Activated CD4-positive, alpha-beta T cell treated with anti-CD3 and anti-CD28 coated beads, Interleukin-2, amount 10 ng/mL, durations not matched to agents 24 days and 14 days (primary cell): ENCODE measurements around the gene BCOR. TPM values are rescaled to one million over a fixed set of nuclear protein-coding genes. Genes with fewer than 3 reads are reported as not detected.
A peak's percentile ranks its signal among the peaks of the same experiment; 100 is the strongest.

Source experiments
- DNase-seq: peaks from one replicate; pipeline ENCODE4 v3.0.0; 2022
- H3K27ac Mint-ChIP-seq: one replicate; pipeline ENCODE4 v1.8.0; 2022; ENCODE audit warnings: mild to moderate bottlenecking, mixed read lengths
- H3K27me3 Mint-ChIP-seq: one replicate; pipeline ENCODE4 v1.8.0; 2022; ENCODE audit warnings: mixed read lengths
- H3K36me3 Mint-ChIP-seq: one replicate; pipeline ENCODE4 v1.8.0; 2022; ENCODE audit warnings: low read depth, mild to moderate bottlenecking, mixed read lengths
- H3K4me1 Mint-ChIP-seq: one replicate; pipeline ENCODE4 v1.8.0; 2021; ENCODE audit warnings: mixed read lengths
- H3K4me3 Mint-ChIP-seq: one replicate; pipeline ENCODE4 v1.8.0; 2022; ENCODE audit warnings: mild to moderate bottlenecking, moderate library complexity, mixed read lengths
- H3K9me3 Mint-ChIP-seq: one replicate; pipeline ENCODE4 v1.8.0; 2021; ENCODE audit warnings: mixed read lengths
- intact Hi-C: fragments of 100-400 bp; cut with micrococcal nuclease; formaldehyde crosslinking; loops from one replicate; pipeline ENCODE4 v1.15.1; 2023
- total RNA-seq: library from RNA; stranded (reverse); gene quantifications from 2 replicates; pipeline ENCODE4 v1.2.3, GENCODE V29; 2022

BCOR gene
- total RNA-seq, 1 donor from 2014 or later = 64.5 TPM

- Mint-ChIP-seq H3K27me3 (no peaks in the 10 kb centered on the region), H3K9me3 (no peaks in the 10 kb centered on the region), H3K4me1 (peaks cover 48% of the 10 kb centered on the region), H3K36me3 (peaks cover 49% of the 10 kb centered on the region), H3K4me3 (peak overlapping the region; percentile 26), H3K27ac (no peak overlapping the region)
- no peak for DNase-seq
- intact Hi-C loops = loop anchor here (10.0 kb wide), 2 partner anchors 49 to 329 kb away; no protein-coding TSS in a partner anchor
Observed at GRCh38 chrX:40064055-40064597, 33.6 kb downstream of the BCOR start.

DNA sequence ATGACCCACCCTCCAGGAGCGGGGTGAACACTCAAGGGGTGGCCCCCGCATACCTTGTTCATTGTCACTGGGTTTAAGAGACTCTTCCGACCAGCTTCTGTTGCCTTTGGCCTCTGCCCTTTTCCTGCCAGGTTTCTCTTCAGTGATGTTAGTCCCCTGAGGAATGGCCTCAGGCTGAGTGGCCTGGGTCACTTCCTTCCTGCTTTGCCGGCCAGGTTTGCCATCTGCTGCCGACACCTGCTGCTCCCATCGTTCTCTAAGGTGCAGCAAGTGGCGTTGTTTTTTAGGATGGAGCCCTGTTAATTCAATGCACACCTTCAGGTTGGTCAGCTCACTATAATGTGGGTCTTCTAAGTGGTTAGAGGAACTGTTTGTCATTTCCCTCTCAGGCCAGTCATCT, 34.2 kb downstream of the BCOR start:
- H3K4me3 Mint-ChIP-seq = no peak overlapping the region
- H3K36me3 Mint-ChIP-seq = peaks cover 46% of the 10 kb centered on the region
- intact Hi-C loops = loop anchor here (10.0 kb wide), 2 partner anchors 49 to 329 kb away; no protein-coding TSS in a partner anchor
- H3K4me1 Mint-ChIP-seq = peaks cover 43% of the 10 kb centered on the region
- no peak overlapping the region for H3K27ac Mint-ChIP-seq
- H3K27me3 Mint-ChIP-seq = no peaks in the 10 kb centered on the region
- DNase-seq = no peak
- H3K9me3 Mint-ChIP-seq = no peaks in the 10 kb centered on the region

GRCh38 chrX:40062525-40063155, 35.1 kb downstream of the BCOR start:
- peaks cover 38% of the 10 kb centered on the region for H3K4me1 Mint-ChIP-seq
- H3K27ac Mint-ChIP-seq = no peak overlapping the region
- H3K27me3 Mint-ChIP-seq = no peaks in the 10 kb centered on the region
- H3K9me3 Mint-ChIP-seq = no peaks in the 10 kb centered on the region
- intact Hi-C loops = loop anchor here (10.0 kb wide), 2 partner anchors 48 to 328 kb away; no protein-coding TSS in a partner anchor
- peaks cover 41% of the 10 kb centered on the region for H3K36me3 Mint-ChIP-seq
- no peak overlapping the region for H3K4me3 Mint-ChIP-seq
- DNase-seq = no peak

- DNase-seq = no peak
- H3K27me3 Mint-ChIP-seq = no peaks in the 10 kb centered on the region
- peaks cover 33% of the 10 kb centered on the region for H3K4me1 Mint-ChIP-seq
- no peaks in the 10 kb centered on the region for H3K9me3 Mint-ChIP-seq
- no peak overlapping the region for H3K4me3 Mint-ChIP-seq
- no peak overlapping the region for H3K27ac Mint-ChIP-seq
- peaks cover 43% of the 10 kb centered on the region for H3K36me3 Mint-ChIP-seq
- intact Hi-C loops = loop anchor here (10.0 kb wide), 2 partner anchors 47 to 327 kb away; no protein-coding TSS in a partner anchor
Observed at GRCh38 chrX:40061871-40062524, 35.8 kb downstream of the BCOR start.

GRCh38 chrX:40061005-40061404, 36.8 kb downstream of the BCOR start:
- Mint-ChIP-seq H3K9me3 (no peaks in the 10 kb centered on the region), H3K27ac (no peak overlapping the region), H3K36me3 (peaks cover 49% of the 10 kb centered on the region), H3K4me1 (peaks cover 25% of the 10 kb centered on the region), H3K4me3 (no peak overlapping the region), H3K27me3 (no peaks in the 10 kb centered on the region)
- intact Hi-C loops = loop anchor here (10.0 kb wide), 2 partner anchors 46 to 326 kb away; no protein-coding TSS in a partner anchor
- no peak for DNase-seq

DNA sequence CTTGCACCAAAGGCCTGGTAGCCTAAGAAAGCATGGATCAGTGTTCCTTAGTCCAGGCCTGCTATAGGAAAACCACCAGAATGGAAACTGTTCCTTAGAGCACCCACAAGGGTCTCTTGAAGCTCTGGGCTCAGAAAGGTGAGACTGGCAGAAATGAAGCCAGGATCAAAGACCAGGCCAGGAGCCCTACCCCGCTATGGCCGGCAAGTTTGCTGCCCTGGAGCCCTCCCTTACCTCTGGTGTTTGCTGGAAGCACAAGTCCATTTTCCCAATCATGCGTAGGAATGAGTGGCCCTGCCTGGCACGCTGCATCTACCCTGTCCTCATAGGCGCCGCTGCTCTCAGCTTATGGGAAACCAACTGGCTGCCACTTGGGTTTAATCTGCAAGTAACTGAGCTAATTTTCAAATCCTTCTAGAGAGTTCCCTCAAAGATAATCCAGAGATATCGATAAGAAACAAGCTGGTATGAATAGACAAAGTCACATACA, 37.4 kb downstream of the BCOR start:
- Mint-ChIP-seq H3K27me3 (no peaks in the 10 kb centered on the region), H3K9me3 (no peaks in the 10 kb centered on the region), H3K4me3 (no peak overlapping the region), H3K4me1 (peaks cover 21% of the 10 kb centered on the region), H3K36me3 (peaks cover 50% of the 10 kb centered on the region), H3K27ac (no peak overlapping the region)
- intact Hi-C loops = loop anchor here (10.0 kb wide), 2 partner anchors 46 to 326 kb away; no protein-coding TSS in a partner anchor
- DNase-seq = no peak

- intact Hi-C loops = no loop called here
- Mint-ChIP-seq H3K4me1 (peaks cover 14% of the 10 kb centered on the region), H3K27ac (no peak overlapping the region), H3K27me3 (no peaks in the 10 kb centered on the region), H3K9me3 (no peaks in the 10 kb centered on the region), H3K36me3 (peaks cover 62% of the 10 kb centered on the region), H3K4me3 (no peak overlapping the region)
- DNase-seq = no peak
Observed at GRCh38 chrX:40058719-40059118, 39.0 kb downstream of the BCOR start.

DNA sequence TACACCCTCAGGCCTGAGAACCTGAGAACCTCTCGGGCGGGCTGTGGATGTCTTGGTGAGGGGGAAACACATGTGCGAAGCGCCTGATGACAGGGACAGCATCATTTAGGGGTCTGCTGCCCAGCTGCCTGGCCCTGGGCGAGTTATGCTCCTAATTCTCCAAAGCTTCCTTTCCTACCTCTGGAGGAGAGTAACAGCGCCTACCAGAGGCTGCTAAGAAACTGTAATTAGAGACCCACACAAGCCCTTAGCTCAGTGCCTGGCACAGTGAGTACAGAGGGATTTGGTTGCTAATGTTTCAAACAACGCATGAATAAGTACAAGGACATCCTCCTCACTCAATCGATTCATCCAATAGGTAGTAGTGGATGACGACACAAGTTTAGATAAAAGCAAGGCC, 40.4 kb downstream of the BCOR start:
- Mint-ChIP-seq H3K4me1 (peaks cover 9% of the 10 kb centered on the region), H3K27ac (no peak overlapping the region), H3K36me3 (peaks cover 64% of the 10 kb centered on the region), H3K9me3 (peaks cover 3% of the 10 kb centered on the region), H3K27me3 (no peaks in the 10 kb centered on the region), H3K4me3 (no peak overlapping the region)
- intact Hi-C loops = no loop called here
- DNase-seq = no peak

GRCh38 chrX:40056420-40056819, 41.3 kb downstream of the BCOR start:
- no peaks in the 10 kb centered on the region for H3K27me3 Mint-ChIP-seq
- intact Hi-C loops = no loop called here
- no peak for DNase-seq
- H3K9me3 Mint-ChIP-seq = peaks cover 3% of the 10 kb centered on the region
- H3K36me3 Mint-ChIP-seq = peaks cover 68% of the 10 kb centered on the region
- no peak overlapping the region for H3K27ac Mint-ChIP-seq
- H3K4me3 Mint-ChIP-seq = no peak overlapping the region
- peaks cover 6% of the 10 kb centered on the region for H3K4me1 Mint-ChIP-seq

GRCh38 chrX:40055495-40055894, 42.3 kb downstream of the BCOR start:
- H3K9me3 Mint-ChIP-seq = peaks cover 5% of the 10 kb centered on the region
- intact Hi-C loops = no loop called here
- no peak for DNase-seq
- H3K36me3 Mint-ChIP-seq = peaks cover 71% of the 10 kb centered on the region
- no peaks in the 10 kb centered on the region for H3K27me3 Mint-ChIP-seq
- no peak overlapping the region for H3K4me3 Mint-ChIP-seq
- peaks cover 5% of the 10 kb centered on the region for H3K4me1 Mint-ChIP-seq
- H3K27ac Mint-ChIP-seq = no peak overlapping the region

GRCh38 chrX:40054793-40055192, 43.0 kb downstream of the BCOR start:
- Mint-ChIP-seq H3K27me3 (no peaks in the 10 kb centered on the region), H3K9me3 (peaks cover 7% of the 10 kb centered on the region), H3K4me3 (no peak overlapping the region), H3K27ac (no peak overlapping the region), H3K4me1 (peaks cover 5% of the 10 kb centered on the region), H3K36me3 (peaks cover 75% of the 10 kb centered on the region)
- DNase-seq = no peak
- intact Hi-C loops = no loop called here

GRCh38 chrX:40050532-40050931, 47.2 kb downstream of the BCOR start:
- intact Hi-C loops = no loop called here
- no peak for DNase-seq
- H3K4me3 Mint-ChIP-seq = no peak overlapping the region
- H3K36me3 Mint-ChIP-seq = peaks cover 75% of the 10 kb centered on the region
- no peaks in the 10 kb centered on the region for H3K27me3 Mint-ChIP-seq
- H3K9me3 Mint-ChIP-seq = peaks cover 7% of the 10 kb centered on the region
- H3K4me1 Mint-ChIP-seq = peaks cover 4% of the 10 kb centered on the region
- no peak overlapping the region for H3K27ac Mint-ChIP-seq

DNA sequence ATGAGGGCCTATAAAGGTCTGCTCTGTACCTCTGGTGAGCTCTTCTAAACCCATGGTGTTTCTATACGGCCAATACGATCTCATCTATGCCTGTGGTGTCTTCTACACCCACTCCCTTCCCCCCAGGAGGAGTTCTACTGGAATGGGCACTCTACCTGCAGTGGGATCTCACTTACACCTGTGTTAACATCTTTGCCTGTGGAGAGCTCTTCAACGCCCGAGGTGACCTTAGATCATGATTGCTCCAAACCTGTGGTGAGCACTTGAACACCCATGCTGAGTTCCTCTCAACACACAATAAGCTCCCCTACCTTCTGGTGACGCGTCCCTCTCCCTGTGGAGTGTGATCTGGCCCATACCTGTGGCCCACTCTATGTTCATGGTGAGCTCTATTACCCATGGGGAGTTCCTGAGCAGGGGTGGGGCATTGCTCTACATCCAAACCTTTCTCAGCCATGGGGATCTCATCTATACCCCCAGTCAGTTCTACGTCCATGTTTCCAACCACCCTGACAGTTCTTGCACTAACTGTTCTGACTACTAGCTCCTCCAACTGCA, 48.6 kb downstream of the BCOR start:
- H3K27me3 Mint-ChIP-seq = no peaks in the 10 kb centered on the region
- H3K27ac Mint-ChIP-seq = peak overlapping the region; percentile 25
- H3K9me3 Mint-ChIP-seq = peaks cover 7% of the 10 kb centered on the region
- intact Hi-C loops = no loop called here
- no peaks in the 10 kb centered on the region for H3K4me1 Mint-ChIP-seq
- no peak for DNase-seq
- no peak overlapping the region for H3K4me3 Mint-ChIP-seq
- H3K36me3 Mint-ChIP-seq = peaks cover 64% of the 10 kb centered on the region

- no peaks in the 10 kb centered on the region for H3K4me1 Mint-ChIP-seq
- intact Hi-C loops = no loop called here
- H3K9me3 Mint-ChIP-seq = peaks cover 4% of the 10 kb centered on the region
- H3K4me3 Mint-ChIP-seq = no peak overlapping the region
- peaks cover 49% of the 10 kb centered on the region for H3K36me3 Mint-ChIP-seq
- no peaks in the 10 kb centered on the region for H3K27me3 Mint-ChIP-seq
- no peak for DNase-seq
- no peak overlapping the region for H3K27ac Mint-ChIP-seq
Observed at GRCh38 chrX:40047485-40047884, 50.3 kb downstream of the BCOR start.
